Measurements from ENCODE around the gene ATF6.

The ATF6 gene

DNA sequence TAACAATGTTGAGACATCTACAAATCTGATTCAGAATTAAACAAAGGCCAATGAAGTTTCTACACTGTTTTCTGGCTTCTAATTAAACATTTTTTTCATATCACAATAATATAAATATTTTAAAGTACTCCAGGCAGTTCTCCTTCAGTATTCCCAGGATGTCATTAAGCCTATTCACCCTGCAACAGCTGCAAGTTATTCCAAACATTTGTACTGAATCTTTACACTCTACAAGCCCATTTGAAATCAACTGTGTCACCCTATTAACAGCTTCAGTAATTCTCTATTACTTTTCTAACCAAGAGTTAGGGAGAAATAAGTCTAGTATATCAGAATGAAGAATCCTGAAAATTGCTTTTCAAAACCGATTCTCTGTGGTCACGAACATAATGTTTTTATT, 133.0 kb downstream of the ATF6 start:
- no peak for DNase-seq

DNA sequence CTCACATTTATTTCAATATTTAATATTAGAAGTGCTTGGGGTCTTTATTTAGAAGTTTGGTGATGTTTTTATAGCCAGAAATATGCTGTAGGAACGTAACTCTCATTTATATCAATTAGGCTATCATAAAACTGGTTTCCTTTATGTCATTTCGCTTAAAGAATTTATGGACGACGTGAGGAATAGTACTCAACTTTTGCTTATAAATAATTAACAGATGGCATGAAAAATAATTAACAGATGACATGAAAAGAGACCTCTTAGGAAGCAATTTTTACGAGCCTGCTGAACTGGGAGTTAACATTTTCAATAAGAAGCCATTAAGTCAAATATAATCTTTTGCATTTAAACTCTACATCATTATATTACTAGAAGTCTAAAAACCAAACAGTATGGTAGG, 134.0 kb downstream of the ATF6 start:
- peak in 1 of 2 experiments; percentile 32 for DNase-seq

DNA sequence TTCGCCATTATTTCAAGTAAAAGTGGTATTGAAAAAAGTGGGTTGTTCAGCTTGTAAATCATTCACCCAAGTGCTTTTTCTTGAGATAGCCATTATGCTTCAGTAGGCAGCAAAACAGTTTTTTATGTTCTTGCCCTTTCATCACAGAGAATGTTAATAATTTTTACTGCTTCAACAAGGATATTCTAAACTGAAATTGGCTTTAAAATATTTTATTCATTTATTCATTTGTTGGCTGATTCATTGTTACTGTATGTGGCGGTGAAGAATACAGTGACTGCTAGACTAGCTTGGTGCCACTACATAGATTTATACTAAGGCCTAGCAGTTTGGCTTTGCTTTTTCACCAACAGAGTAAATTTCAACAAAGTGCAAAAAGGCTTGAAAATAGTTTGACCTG, 136.1 kb downstream of the ATF6 start:
- no peak for DNase-seq

DNA sequence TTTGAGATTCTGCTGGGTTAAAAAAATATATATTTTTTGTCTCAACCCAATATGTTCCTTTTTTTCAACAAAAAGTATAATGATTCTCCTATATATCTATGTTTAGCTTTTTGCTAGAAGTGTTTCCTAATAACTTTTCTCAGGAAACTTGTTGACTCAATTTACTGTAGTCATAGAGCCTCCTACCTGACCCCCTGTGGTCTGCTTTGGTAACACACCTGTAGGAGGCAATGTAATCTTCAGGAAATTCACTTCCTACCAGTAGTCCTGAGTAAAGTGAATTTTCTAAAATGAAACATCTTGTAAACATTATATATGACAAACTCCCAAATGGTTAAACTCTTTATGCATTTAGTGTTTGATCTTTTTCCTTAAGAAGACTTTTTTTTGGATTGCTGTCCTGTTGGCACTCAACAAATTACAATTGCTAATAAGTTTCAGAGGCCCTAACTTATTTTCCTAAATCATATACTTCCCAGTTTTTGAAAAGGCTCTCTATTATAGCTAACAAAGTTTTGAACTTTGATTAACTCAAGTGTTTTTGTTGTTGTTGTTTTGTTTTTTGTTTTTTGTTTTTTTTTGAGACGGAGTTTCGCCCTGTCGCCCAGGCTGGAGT, 139.3 kb downstream of the ATF6 start:
- peak in 1 of 2 experiments; percentile 11 for DNase-seq

DNA sequence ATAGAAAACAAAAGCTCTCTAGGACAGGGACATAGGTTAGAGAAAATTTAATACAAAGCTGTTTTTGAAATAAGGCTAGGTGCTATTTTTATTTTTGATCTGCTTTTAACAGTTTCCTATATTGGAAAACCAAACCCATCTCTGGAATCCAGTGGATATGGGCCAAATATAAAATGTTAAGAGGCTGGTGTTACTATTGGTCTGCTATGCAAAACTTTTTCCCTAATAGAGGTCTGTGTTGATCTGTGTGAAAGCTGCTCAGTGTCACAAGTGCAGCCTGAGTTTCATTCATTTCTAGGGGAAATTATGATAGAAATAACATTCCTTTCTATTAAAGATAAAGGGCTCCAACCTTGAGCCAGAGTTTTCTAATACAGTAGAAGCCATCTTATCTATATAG, 141.1 kb downstream of the ATF6 start:
- DNase-seq = no peak

DNA sequence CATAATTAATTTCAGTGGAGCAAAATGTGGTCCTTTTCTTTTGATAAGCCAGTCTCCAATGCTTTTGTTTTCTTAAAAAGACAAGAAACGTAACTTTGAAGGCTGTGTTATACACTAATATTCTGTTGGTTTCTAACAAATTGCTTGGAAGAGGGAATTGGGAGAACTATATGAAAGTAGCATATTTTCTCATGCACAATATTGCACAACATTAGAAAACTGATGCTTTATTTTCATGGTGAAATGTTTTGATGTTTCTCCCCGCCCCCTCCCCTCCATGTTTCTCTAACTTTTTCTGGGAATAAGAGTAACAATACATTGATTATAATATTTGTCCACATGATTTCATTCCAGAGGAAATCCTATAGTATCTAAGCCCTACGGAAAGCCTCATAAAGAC, 142.1 kb downstream of the ATF6 start:
- DNase-seq = no peak

DNA sequence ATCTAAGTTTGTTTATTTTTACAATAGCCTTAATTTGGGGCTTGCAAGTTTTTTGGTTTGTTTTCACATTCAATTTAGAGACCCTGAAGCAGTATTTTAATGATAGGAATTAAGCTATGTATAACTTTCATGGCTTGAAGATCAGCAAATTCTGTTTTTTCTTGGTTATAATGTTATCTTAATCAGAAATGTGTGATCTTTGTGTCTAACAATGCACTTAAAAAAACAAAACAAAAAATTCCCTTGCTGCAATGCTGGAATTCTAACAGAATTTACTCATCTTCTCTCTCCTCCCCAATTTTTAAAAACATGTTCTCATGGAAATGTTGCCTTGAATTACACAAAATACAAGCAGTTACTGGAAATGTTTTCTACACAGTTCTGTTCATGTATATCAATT, 144.5 kb downstream of the ATF6 start:
- DNase-seq = no peak

DNA sequence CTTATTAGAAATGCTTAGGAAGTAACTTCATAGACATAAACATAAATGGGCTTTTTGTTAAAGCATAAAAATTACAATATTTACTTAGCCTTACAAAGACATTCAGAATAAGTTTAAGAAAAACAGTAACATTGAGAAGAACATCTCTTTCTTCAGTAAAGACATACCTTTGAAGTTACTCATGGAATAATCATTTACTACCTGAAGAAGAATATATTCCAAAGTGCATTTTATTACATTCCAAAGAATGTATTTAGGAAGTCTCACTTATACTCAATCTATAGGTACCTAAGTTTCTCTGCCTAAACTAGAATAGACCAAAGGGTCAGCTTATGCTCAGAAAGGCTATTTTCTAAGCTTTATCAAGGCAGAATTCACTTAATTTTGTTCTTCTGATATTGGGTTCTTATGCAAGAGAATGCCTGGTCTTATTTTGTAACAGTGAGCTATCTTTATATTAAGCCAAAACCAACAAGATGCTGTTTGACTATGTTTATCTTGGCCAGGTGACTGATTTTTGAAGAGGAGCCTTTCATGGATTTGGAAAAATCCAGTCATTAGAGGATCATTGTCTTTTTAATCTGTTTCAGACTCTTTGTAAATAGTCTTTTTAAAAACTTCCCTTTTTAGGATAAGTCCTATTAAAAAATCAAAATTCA, 147.5 kb downstream of the ATF6 start:
- DNase-seq = no peak

DNA sequence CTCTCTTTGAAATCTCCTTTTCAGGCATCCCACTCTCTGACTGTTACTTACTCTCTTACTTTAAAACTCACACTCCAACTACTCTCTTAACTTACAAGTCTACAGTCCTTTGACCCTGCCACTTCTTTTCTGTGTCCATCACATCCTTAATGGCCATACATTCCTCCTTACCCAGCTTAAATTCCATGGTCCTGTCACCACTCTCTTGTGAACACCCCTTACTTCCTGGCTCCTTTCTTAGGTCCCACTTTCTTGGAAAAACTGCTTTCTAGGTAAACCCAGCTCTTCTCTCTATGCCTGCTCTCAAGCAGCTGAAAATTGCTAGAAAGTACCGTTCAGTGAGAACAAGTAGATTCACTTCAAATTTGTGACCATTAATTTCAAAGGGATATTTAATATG, 148.5 kb downstream of the ATF6 start:
- no peak for DNase-seq

DNA sequence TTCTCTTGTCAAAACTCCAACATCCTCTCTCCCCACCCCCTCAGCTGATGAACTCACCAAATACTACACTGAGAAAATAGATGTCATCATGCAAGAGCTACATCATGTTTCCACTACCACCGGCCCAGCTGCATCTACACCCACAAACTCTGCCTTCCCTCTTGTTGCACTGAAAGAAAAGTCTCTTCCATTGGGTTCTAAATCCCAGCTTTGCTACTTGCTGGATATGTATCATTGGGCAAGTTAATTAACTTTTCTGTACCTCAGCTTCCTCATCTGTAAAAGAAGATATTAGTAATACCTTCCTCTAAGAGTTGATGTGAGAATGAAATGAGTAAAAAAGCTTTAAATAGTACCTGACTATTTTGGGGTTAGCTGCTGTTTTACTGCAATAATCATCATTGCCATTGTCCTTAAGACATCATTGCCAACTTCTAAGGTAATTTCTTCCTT, 149.0 kb downstream of the ATF6 start:
- DNase-seq = no peak

DNA sequence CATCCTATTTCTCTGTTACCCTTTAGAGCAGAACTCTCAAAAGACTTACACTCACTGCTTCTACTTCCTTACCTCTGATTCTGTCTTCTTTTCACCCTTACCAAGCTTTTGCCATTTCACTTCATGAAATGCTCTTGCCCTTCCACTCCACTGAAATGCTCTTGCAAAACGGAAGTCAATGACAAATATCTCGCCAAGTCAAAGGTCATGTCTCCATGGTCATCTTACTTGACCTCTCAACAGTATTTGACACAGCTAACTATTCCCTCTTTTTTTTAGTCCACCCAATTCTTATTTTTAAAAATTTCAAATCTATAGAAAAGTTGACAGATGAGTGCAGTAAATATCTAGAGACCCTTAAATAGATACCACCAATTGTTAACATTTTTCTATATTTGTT, 149.9 kb downstream of the ATF6 start:
- no peak for DNase-seq

DNA sequence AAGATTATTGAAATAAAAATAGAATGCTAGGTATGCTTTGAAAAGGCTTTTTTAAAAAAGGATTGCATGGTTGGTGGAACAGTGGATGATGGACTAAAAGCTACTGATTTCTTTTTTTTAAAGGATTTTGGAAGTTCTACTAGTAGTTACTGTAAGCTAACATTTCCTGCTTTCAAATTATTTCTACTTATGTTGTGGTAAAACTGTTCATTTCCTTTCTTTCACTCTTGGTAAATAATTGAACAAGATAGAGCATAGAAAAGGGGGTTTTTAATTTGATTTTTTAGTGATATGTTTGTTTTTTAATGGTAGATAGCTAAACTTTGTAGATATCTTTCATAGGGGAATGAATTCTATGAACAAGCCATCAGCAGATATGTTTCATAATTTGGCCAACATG, 153.1 kb downstream of the ATF6 start:
- no peak for DNase-seq

DNA sequence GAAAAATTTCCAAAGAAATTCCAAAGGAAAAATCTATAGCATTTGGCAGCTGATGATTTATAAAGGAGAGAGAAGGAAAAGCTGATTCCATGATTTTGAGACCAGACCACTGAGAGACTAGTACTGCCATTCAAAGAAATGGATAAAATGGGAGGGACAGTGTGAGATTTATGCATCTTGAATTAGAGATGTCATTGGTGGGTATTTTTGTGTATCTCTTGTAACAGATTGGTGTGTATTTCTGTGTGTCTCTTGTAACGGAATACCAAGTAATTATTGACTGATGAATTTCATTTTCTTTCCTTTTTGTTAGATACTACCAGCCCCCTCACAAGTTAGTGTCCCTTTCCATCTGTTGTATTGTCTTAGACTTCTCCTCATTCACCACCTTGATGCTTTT, 155.4 kb downstream of the ATF6 start:
- no peak for DNase-seq

DNA sequence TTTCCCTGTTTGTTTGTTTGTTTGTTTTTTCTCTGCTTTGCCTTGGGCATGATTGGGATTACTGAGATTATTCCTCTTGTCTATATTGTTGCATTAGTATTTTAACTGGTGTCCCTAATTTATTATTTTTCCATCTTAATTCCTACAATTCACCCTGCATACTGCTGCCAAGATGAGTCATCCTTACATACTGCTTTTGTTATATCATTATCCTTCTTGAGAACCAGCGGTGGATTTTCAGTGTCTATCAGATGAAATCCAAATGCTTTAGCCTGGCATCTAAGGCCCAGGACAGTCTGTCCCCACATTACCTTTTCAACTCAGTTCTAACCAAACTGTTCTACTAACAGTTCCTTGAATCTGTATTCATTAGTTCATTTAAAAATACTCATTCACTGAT, 155.9 kb downstream of the ATF6 start:
- no peak for DNase-seq

DNA sequence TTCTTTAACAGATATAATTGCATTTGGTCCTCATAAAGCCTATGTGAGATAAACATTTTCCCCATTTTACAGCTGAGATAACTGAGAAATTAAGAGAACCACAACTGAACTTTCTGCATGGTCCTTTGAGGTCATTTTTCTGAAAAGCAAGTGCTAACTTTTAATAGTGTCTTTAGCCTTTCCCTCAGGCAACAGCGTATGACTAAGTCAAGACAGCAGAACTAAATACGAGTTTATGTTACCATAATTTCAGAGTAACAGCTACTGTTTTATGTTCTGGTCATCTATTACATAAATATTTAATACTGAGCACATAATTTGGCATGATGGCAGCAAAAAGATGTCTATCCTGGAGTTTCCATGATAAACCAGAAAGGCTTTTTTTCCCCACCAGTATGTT, 161.9 kb downstream of the ATF6 start:
- no peak for DNase-seq

DNA sequence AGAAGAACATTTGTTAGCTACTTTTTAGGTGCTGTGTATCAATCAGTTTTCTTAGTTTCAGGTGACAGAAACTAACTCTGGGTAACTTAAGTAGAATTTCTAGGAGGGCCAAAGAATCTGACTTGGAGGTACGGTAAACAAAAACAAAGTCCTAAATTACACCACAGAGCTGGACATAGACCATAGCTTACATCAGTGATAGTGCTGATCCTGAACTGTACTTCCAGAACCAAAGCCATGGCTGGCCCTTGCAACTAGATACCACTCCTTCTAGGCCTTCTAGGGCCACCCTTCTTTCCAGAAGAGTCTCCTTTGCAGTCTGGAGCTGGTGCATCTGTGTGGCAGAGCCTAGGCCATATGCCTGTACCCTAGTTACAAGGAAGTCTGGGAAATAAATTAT, 163.0 kb downstream of the ATF6 start:
- no peak for DNase-seq

DNA sequence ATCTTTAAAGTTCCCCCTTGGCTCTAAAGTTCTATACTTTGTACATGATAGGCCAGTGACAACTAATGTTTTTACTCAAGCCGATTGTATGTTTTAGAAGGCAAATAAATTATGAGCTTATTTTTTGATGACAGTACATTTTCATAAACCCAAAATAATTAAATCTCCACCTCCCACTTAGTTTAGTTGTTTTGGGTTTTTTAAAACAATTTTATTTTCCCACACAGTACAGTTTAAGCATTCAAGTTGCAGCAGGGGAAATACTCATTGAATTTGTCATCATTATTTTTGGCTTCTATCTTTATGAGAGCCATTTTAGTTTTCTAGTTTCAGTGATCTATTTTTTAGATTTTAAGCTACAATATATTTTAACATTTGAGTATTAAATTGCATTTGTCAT, 163.9 kb downstream of the ATF6 start:
- DNase-seq = no peak

DNA sequence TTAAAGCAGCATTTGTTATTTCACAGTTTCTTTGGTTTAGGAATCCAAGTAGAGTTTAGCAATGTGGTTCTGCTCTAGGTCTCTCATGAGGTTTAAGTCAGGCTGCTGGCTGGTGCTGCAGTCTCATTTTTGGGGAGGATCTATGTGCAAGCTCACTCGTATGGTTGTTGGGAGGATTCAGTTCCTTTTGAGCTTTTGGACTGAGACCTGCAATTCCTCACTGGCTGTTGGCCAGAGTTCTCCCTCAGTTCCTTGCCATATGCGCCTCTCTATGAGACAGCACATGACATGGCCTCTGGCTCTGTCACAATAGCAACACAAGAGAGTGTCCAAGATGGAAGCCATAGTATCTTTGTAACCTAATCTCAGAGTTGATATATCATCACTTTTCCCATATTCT, 166.5 kb downstream of the ATF6 start:
- DNase-seq = no peak

DNA sequence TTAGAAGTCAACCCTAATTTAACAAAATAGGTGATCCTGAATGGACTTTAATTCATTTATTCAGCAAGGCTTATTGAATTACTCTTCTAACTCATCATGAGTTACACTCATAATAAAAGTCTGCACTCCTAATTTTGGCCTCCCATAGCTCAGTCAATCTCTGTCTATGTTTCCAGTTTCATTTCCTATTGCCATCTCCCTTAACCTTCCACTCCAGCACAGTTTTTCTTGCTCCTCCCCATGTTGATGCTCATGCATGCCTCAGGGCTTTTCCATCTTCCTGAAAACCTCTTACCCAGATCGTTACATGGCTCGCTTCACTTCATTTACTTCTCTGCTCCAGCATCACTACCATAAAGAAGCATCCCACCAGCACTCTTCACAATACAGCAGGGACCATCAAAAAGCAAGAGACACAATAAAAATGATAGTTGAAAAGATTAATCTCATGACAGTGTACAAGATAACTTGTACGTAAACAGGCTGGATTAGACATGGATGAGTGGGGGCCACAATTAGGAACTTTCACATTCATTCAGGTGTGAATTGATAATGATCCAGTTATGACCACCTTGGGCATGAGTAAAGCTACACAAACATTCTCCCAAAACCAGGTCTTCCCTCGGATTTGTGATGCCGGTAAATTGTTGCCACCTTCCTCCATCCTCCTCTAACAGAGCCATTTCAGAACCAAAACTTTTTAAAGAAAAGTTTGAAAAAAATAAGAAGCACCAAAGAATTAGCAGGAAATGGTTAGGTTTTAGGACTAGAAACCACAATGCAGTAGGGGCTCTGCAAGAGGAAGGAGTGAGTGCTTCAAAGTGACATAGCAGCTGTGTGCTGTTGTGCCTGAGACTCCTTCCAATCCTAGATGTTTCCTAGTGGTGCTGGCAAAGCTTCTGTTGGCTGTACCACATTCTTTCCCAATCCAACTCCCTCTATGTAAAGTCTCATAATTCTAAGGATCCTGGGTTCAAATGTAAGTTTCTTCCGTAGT, 167.8 kb downstream of the ATF6 start:
- DNase-seq = no peak

DNA sequence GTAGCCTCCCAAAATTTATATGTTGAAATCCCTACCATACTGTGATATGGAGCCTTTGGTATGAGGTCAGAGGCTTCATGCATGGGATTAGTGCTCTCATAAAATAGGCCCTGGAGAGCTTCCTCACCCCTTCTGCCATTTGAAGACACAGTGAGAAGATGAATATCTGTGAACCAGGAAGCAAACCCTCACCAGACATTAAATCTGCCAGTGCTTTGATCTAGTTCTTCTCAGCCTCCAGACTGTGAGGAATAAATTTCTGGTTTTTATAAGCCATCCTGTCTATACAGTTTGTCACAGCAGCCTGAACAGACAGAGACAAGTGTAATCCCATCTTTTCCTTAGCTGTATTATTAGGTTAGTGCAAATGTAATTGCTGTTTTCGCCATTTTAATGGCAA, 169.1 kb downstream of the ATF6 start:
- no peak for DNase-seq

DNA sequence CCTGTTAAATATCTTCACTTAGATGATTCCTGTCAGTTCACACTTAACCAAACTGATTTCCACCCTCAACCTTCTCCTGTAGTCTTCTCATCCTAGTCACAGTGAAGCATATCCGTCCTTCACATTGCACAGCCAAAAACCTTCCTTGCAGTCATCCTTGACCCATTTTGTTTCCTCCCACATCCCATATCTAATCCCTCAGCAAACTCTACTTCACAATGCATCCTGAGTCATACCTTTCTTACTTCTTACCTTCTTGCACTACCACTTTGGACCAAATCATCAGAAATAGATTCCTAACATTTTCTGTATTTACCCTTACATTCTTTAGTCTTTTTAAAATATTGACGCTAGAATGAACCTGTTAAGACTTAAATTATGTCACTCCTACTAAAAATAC, 170.7 kb downstream of the ATF6 start:
- DNase-seq = no peak

DNA sequence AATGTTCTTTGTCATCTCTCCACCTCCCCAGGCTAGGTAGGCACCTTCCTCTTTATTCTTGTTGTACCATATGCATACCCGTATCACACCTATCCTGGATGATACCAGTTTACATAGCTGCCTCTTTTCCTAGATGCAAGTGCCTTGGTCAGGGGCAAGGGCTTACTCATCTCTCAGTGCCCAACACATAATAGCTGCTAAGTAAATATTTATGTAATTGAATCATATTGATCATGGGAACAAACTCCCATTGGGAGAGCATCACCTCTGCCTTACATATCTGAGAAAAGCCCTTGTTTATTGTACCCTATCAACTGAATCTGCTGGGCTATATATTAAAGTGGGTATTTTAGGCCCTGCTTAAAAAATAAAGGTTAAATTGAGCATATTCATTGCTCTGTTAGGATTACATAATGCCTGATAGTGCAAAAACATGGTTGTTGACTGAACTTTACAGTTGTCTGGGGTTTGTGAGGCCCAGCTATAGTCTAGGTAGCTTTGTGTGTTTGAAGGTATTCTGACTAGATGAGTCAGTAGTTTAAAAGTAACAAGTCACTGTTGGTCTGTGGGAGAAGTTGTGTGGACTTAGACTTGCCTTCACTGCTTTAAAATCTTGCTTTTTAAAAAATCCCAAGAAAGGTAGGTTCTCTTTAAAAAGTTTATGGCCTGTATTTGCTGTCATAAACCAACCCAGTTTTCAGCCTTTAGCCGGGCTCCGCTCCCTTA, 174.9 kb downstream of the ATF6 start:
- DNase-seq = no peak
